C4-2B (cell line): ENCODE data around the gene SOCS1.

Source experiments
- H3K27ac ChIP-seq: fragments of 450-650 bp; 2 replicates; pipeline ENCODE4 v1.5.1; 2017
- CTCF ChIP-seq: fragments of 450-650 bp; conservative IDR thresholded peaks from 2 replicates; pipeline ENCODE4 v1.5.1; 2017; ENCODE audit warnings: mild to moderate bottlenecking
- ZFX ChIP-seq: fragments of 450-650 bp; IDR thresholded peaks from 2 replicates; pipeline ENCODE4 v1.6.1; 2017

The SOCS1 gene

GRCh38 chr16:11278681-11279628 lies 23.0 kb upstream of the SOCS1 start:
- no peak for TF ChIP-seq CTCF
- H3K27ac ChIP-seq = no peak overlapping the region

GRCh38 chr16:11277607-11278337 lies 21.8 kb upstream of the SOCS1 start:
- TF ChIP-seq ZFX (no peak), CTCF (no peak)
- no peak overlapping the region for H3K27ac ChIP-seq

- no peak overlapping the region for H3K27ac ChIP-seq
- no peak for TF ChIP-seq ZFX
- TF ChIP-seq CTCF = no peak
Observed at GRCh38 chr16:11276896-11277593, 21.0 kb upstream of the SOCS1 start.

GRCh38 chr16:11276143-11276895 lies 20.3 kb upstream of the SOCS1 start, which contains the start of gene PRM2:
Gene PRM2 (minus strand): TSS chr16:11276480. CDS start chr16:11276370, 110 bp downstream.
- no peak for TF ChIP-seq ZFX
- TF ChIP-seq CTCF = no peak
- H3K27ac ChIP-seq = no peak within 1 kb of the TSS

GRCh38 chr16:11274964-11275363 lies 19.0 kb upstream of the SOCS1 start:
- H3K27ac ChIP-seq = no peak overlapping the region
- no peak for TF ChIP-seq CTCF
- TF ChIP-seq ZFX = no peak

GRCh38 chr16:11273721-11274324 lies 17.8 kb upstream of the SOCS1 start:
- TF ChIP-seq CTCF = no peak
- no peak for TF ChIP-seq ZFX
- H3K27ac ChIP-seq = no peak overlapping the region
